Karpas-422 (cell line): ENCODE data around the gene PLXNB1. TPM values are rescaled to one million over a fixed set of nuclear protein-coding genes. Genes with fewer than 3 reads are reported as not detected.

Source experiments
- DNase-seq: peaks from one replicate; pipeline ENCODE4 v3.0.0-alpha.2; 2015
- H2AFZ ChIP-seq: fragments of 200-600 bp; sonication (generic); 2 replicates; pipeline ENCODE4 v1.6.1; 2014; ENCODE audit warnings: antibody characterized with exemption, low read length, mixed read lengths
- H3K27ac ChIP-seq: fragments of 200-600 bp; sonication (generic); 2 replicates; pipeline ENCODE4 v1.5.1; 2014; ENCODE audit warnings: mild to moderate bottlenecking, low read length, moderate library complexity
- H3K27me3 ChIP-seq: fragments of 200-600 bp; sonication (generic); 2 replicates; pipeline ENCODE4 v1.6.1; 2014; ENCODE audit warnings: low read length, mixed read lengths
- H3K36me3 ChIP-seq: fragments of 200-600 bp; sonication (generic); 2 replicates; pipeline ENCODE4 v1.6.1; 2014; ENCODE audit warnings: low read length, mixed read lengths; ENCODE audit not compliant: insufficient read depth
- H3K4me1 ChIP-seq: fragments of 200-600 bp; sonication (generic); 2 replicates; pipeline ENCODE4 v1.6.1; 2014; ENCODE audit warnings: mild to moderate bottlenecking, low read length, mixed read lengths
- H3K4me2 ChIP-seq: fragments of 200-600 bp; sonication (generic); 2 replicates; pipeline ENCODE4 v1.6.1; 2014; ENCODE audit warnings: low read length, low read depth, mild to moderate bottlenecking; ENCODE audit not compliant: poor library complexity, severe bottlenecking
- H3K4me3 ChIP-seq: fragments of 200-600 bp; sonication (generic); 2 replicates; pipeline ENCODE4 v1.5.1; 2014; ENCODE audit warnings: mild to moderate bottlenecking, antibody characterized with exemption, low read length, mixed read lengths
- H3K79me2 ChIP-seq: fragments of 200-600 bp; sonication (generic); 2 replicates; pipeline ENCODE4 v1.6.1; 2014; ENCODE audit warnings: mild to moderate bottlenecking, low read length, mixed read lengths
- H3K9ac ChIP-seq: fragments of 200-600 bp; sonication (generic); 2 replicates; pipeline ENCODE4 v1.6.0; 2014; ENCODE audit warnings: low read length
- H3K9me2 ChIP-seq: fragments of 200-600 bp; sonication (generic), shearing (Covaris generic); replicated peaks from 2 replicates; pipeline ENCODE4 v1.6.0; 2014; ENCODE audit warnings: mild to moderate bottlenecking, low read length, moderate library complexity; ENCODE audit not compliant: insufficient read depth
- H3K9me3 ChIP-seq: fragments of 300-700, 200-600 bp; sonication (generic); 2 replicates; pipeline ENCODE4 v1.6.1; 2014; ENCODE audit warnings: low read length, mixed read lengths
- H4K20me1 ChIP-seq: fragments of 200-600 bp; sonication (generic); 2 replicates; pipeline ENCODE4 v1.6.1; 2014; ENCODE audit warnings: mild to moderate bottlenecking, antibody characterized with exemption, low read length, low read depth; ENCODE audit not compliant: insufficient read depth
- total RNA-seq: library from RNA; depleted of rRNA; stranded (reverse); fragments of >200 nt; shearing (Covaris generic); gene quantifications from 2 replicates; pipeline ENCODE4 v1.2.3, GENCODE V29; 2014; ENCODE audit warnings: low replicate concordance

PLXNB1 gene
- total RNA-seq, 1 experiment from 2014 or later, result 34.0 TPM

DNA sequence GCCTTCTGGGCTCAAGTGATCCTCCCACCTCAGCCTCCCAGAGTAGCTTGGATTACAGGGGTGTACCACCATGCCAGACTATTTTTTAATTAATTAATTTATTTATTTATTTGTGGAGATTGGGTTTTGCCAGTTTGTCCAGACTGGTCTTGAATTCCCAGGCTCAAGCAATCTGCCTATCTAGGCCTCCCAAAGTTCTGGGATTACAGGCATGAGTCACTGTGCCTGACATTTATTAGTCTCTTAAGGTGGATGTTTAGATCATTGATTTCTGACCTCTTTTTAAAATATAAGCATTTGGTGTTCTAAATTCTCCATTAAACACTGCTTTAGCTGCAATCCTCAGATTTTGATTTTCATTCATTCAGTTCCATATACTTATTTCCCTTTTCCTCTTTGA lies 42.3 kb downstream of the PLXNB1 start:
- no peaks in the 10 kb centered on the region for H4K20me1 ChIP-seq
- no peaks in the 10 kb centered on the region for H3K79me2 ChIP-seq
- no peak overlapping the region for H3K4me2 ChIP-seq
- no peaks in the 10 kb centered on the region for H3K36me3 ChIP-seq
- H3K27ac ChIP-seq, result no peak overlapping the region
- H3K27me3 ChIP-seq, result no peaks in the 10 kb centered on the region
- no peak overlapping the region for H3K4me3 ChIP-seq
- no peak for DNase-seq
- H3K9me2 ChIP-seq, result no peaks in the 10 kb centered on the region
- H2AFZ ChIP-seq, result no peak overlapping the region
- H3K4me1 ChIP-seq, result no peaks in the 10 kb centered on the region
- H3K9ac ChIP-seq, result no peak overlapping the region
- H3K9me3 ChIP-seq, result no peaks in the 10 kb centered on the region

GRCh38 chr3:48372862-48373435 lies 56.9 kb downstream of the PLXNB1 start:
- Histone ChIP-seq H3K9ac (no peak overlapping the region), H3K9me2 (no peaks in the 10 kb centered on the region), H3K27ac (no peak overlapping the region), H3K79me2 (no peaks in the 10 kb centered on the region), H4K20me1 (no peaks in the 10 kb centered on the region), H3K4me1 (peaks cover 9% of the 10 kb centered on the region), H3K9me3 (no peaks in the 10 kb centered on the region), H3K27me3 (no peaks in the 10 kb centered on the region), H3K36me3 (no peaks in the 10 kb centered on the region), H3K4me2 (no peak overlapping the region), H3K4me3 (no peak overlapping the region), H2AFZ (no peak overlapping the region)
- DNase-seq, result no peak

DNA sequence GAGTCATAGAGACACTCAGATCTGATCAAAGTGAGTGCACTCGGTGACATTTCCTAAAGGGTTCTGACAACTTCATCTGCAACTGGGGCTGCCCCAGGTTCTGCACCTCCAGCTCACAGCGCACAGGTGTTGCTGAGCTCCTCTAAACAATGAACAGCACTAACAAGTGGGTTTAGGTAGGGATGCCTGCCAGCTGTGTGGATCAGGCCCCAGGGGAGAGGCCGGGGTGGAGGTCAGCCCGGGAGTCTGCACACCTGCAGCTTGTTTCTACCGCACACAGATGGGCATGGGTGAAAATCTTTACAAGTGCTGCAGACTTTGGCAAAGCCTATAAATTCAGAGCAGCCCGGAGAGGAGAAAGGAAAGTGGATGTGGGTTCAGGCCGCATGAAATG lies 57.5 kb downstream of the PLXNB1 start:
- Histone ChIP-seq H3K9me2 (no peaks in the 10 kb centered on the region), H2AFZ (no peak overlapping the region), H3K9me3 (no peaks in the 10 kb centered on the region), H3K27ac (no peak overlapping the region), H3K36me3 (no peaks in the 10 kb centered on the region), H3K4me3 (no peak overlapping the region), H3K4me1 (peaks cover 9% of the 10 kb centered on the region), H3K9ac (no peak overlapping the region), H3K27me3 (no peaks in the 10 kb centered on the region), H3K4me2 (no peak overlapping the region), H4K20me1 (no peaks in the 10 kb centered on the region), H3K79me2 (no peaks in the 10 kb centered on the region)
- DNase-seq, result no peak

GRCh38 chr3:48371651-48372376 lies 58.1 kb downstream of the PLXNB1 start, which contains the start of gene FBXW12:
Gene FBXW12 (plus strand): TSS chr3:48372219. CDS start chr3:48372768, 549 bp downstream.
- Histone ChIP-seq H3K4me3 (no peak within 1 kb of the TSS), H3K9me2 (no peaks in the 10 kb centered on the region), H3K27ac (no peak within 1 kb of the TSS), H3K9ac (no peak within 1 kb of the TSS), H4K20me1 (no peaks in the 10 kb centered on the region), H3K4me2 (no peak within 1 kb of the TSS), H3K79me2 (no peaks in the 10 kb centered on the region), H3K4me1 (peaks cover 9% of the 10 kb centered on the region), H2AFZ (no peak within 1 kb of the TSS), H3K36me3 (no peaks in the 10 kb centered on the region), H3K9me3 (no peaks in the 10 kb centered on the region), H3K27me3 (no peaks in the 10 kb centered on the region)
- no peak for DNase-seq

GRCh38 chr3:48370333-48370713 lies 59.6 kb downstream of the PLXNB1 start:
- Histone ChIP-seq H3K4me3 (no peak overlapping the region), H3K27ac (no peak overlapping the region), H2AFZ (no peak overlapping the region), H3K9me2 (no peaks in the 10 kb centered on the region), H3K9ac (no peak overlapping the region), H3K79me2 (no peaks in the 10 kb centered on the region), H4K20me1 (no peaks in the 10 kb centered on the region), H3K4me1 (peaks cover 9% of the 10 kb centered on the region), H3K27me3 (no peaks in the 10 kb centered on the region), H3K9me3 (no peaks in the 10 kb centered on the region), H3K4me2 (no peak overlapping the region), H3K36me3 (no peaks in the 10 kb centered on the region)
- no peak for DNase-seq

DNA sequence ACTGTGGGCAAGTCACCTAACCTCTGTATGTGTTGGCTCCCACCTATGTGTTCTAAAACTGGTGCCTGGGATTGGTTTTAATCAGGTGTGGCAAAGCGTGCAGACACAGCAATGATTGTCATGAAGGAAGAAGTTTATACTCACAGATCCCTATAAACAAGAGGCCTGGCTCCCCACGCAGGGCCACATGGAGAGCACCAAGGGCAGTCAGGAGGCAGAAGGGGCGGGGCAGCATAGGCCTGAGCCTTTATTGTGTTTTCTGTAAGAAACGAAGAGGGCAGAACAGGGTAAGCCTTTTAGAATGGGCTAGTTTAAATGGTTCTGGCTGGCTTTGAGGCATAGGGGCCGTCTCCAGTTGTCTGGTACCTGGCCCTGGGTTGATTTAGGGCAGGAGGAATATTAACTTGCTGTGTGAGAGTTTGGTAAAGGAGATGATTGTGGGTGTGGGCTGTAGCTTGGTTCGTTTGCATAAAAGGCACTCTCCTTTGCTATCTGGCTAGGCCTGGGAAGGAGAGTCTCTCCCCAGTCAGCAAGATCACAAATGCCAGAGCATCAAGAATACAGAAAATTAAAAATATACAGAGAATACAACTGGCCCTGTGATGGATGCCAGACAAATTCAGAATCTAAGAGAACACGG lies 60.1 kb downstream of the PLXNB1 start:
- H3K9me3 ChIP-seq, result no peaks in the 10 kb centered on the region
- H3K79me2 ChIP-seq, result no peaks in the 10 kb centered on the region
- H3K4me2 ChIP-seq, result no peak overlapping the region
- no peaks in the 10 kb centered on the region for H3K27me3 ChIP-seq
- peak overlapping the region; percentile 33 for H2AFZ ChIP-seq
- H3K27ac ChIP-seq, result no peak overlapping the region
- no peaks in the 10 kb centered on the region for H3K36me3 ChIP-seq
- no peak overlapping the region for H3K4me3 ChIP-seq
- H4K20me1 ChIP-seq, result no peaks in the 10 kb centered on the region
- H3K4me1 ChIP-seq, result peaks cover 9% of the 10 kb centered on the region
- H3K9ac ChIP-seq, result no peak overlapping the region
- H3K9me2 ChIP-seq, result no peaks in the 10 kb centered on the region
- DNase-seq, result no peak

DNA sequence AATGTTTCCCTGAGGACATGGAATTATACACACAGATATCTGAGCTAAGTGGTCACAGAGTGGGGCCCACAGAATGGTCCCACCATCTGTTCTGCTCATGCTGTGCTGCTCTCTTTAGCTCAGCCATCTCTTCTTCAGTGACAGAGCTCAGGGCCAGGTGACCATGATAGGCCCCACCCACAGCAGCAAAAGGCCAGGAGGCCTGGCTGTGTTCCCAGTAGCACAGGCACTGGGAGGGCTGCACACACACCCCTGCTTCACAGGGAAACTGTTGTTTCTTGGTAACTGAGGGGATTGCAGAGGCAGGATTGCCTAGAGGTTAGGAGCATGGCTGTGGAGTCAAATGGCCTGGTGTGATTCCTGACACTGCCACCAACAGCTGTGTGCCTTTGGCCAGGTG lies 62.7 kb downstream of the PLXNB1 start:
- H3K4me1 ChIP-seq, result peaks cover 9% of the 10 kb centered on the region
- peaks cover 3% of the 10 kb centered on the region for H3K9me3 ChIP-seq
- no peaks in the 10 kb centered on the region for H3K36me3 ChIP-seq
- H4K20me1 ChIP-seq, result no peaks in the 10 kb centered on the region
- DNase-seq, result no peak
- no peaks in the 10 kb centered on the region for H3K79me2 ChIP-seq
- no peak overlapping the region for H3K9ac ChIP-seq
- no peak overlapping the region for H3K4me2 ChIP-seq
- H3K4me3 ChIP-seq, result no peak overlapping the region
- no peak overlapping the region for H3K27ac ChIP-seq
- H3K9me2 ChIP-seq, result no peaks in the 10 kb centered on the region
- no peak overlapping the region for H2AFZ ChIP-seq
- no peaks in the 10 kb centered on the region for H3K27me3 ChIP-seq

DNA sequence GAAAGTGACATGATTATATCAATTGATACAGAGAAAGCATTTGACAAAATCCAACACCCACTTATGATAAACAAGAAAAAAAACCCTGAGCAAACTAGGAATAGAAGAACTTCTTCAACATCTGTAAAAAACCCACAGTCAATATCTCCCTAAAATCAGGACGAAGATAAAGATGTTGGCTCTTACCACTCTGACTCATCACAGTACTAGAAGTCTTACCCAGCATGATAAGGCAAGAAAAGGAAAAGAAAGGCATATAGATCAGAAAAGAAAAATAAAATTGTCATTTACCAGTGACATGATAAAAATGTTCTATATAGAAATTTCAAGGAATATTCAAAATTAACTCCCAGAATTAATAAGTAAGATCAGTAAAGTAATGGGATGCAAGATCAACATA lies 65.0 kb downstream of the PLXNB1 start:
- Histone ChIP-seq H3K4me3 (no peak overlapping the region), H3K9me3 (peaks cover 6% of the 10 kb centered on the region), H3K79me2 (no peaks in the 10 kb centered on the region), H3K27me3 (no peaks in the 10 kb centered on the region), H4K20me1 (no peaks in the 10 kb centered on the region), H3K36me3 (no peaks in the 10 kb centered on the region), H3K4me1 (peaks cover 3% of the 10 kb centered on the region), H3K9ac (no peak overlapping the region), H2AFZ (no peak overlapping the region), H3K27ac (no peak overlapping the region), H3K9me2 (no peaks in the 10 kb centered on the region), H3K4me2 (no peak overlapping the region)
- no peak for DNase-seq
